Caco-2 (cell line): ENCODE measurements around the gene CCDC134. TPM values are rescaled to one million over a fixed set of nuclear protein-coding genes. Genes with fewer than 3 reads are reported as not detected.

Experiments used
- BruUV-seq: library from RNA; stranded (reverse); fragments of 400-500 nt; replicated peaks from 2 replicates; lab custom pipeline; 2021; lab: Mats Ljungman, UMichigan
- CTCF ChIA-PET: fragments of 300-600 bp; sonication (Branson Sonifier 250); formaldehyde crosslinking; loops from one replicate; lab custom pipeline; 2022; ENCODE audit warnings: antibody characterized with exemption; lab: Charles Lee
- POLR2A ChIA-PET: fragments of 300-600 bp; sonication (Branson Sonifier 250); formaldehyde crosslinking; loops from one replicate; lab custom pipeline; 2022; ENCODE audit warnings: antibody characterized with exemption; lab: Charles Lee
- DNase-seq, 2 experiments: peaks; one replicate each; pipeline versions ENCODE4 v3.0.0 to v3.0.0-alpha.2; 2020 to 2022
- H3K27me3 ChIP-seq: replicated peaks from 2 replicates; pipeline ENCODE4 v1.6.0; 2011; ENCODE audit warnings: low read length; ENCODE audit not compliant: control insufficient read depth, insufficient read depth
- H3K36me3 ChIP-seq: 2 replicates; pipeline ENCODE4 v1.5.1; 2011; ENCODE audit warnings: low read length; ENCODE audit not compliant: control insufficient read depth, insufficient read depth
- H3K4me1 ChIP-seq: fragments of 250-450 bp; sonication (Bioruptor Pico); 2 replicates; pipeline ENCODE4 v1.5.1; 2020; ENCODE audit warnings: mild to moderate bottlenecking
- H3K4me3 ChIP-seq: 2 replicates; pipeline ENCODE4 v1.5.1; 2011; ENCODE audit warnings: low read depth, mild to moderate bottlenecking, control low read depth, low read length
- H3K9me3 ChIP-seq: fragments of 250-450 bp; sonication (Bioruptor Pico); 2 replicates; pipeline ENCODE4 v1.5.1; 2020; ENCODE audit warnings: mild to moderate bottlenecking, moderate library complexity
- H3K27ac Mint-ChIP-seq: one replicate; pipeline ENCODE4 v1.8.0; 2022; ENCODE audit warnings: mixed read lengths; ENCODE audit not compliant: unreplicated experiment
- H3K27me3 Mint-ChIP-seq: one replicate; pipeline ENCODE4 v1.8.0; 2022; ENCODE audit warnings: mixed read lengths; ENCODE audit not compliant: insufficient read depth, unreplicated experiment
- H3K36me3 Mint-ChIP-seq: one replicate; pipeline ENCODE4 v1.8.0; 2022; ENCODE audit warnings: mild to moderate bottlenecking, mixed read lengths; ENCODE audit not compliant: insufficient read depth, unreplicated experiment
- H3K4me1 Mint-ChIP-seq: one replicate; pipeline ENCODE4 v1.8.0; 2022; ENCODE audit warnings: low read depth, mixed read lengths; ENCODE audit not compliant: unreplicated experiment
- H3K4me3 Mint-ChIP-seq: one replicate; pipeline ENCODE4 v1.8.0; 2022; ENCODE audit warnings: mild to moderate bottlenecking, moderate library complexity, mixed read lengths; ENCODE audit not compliant: unreplicated experiment
- H3K9me3 Mint-ChIP-seq: one replicate; pipeline ENCODE4 v1.8.0; 2022; ENCODE audit warnings: mixed read lengths; ENCODE audit not compliant: unreplicated experiment
- intact Hi-C: fragments of 100-400 bp; cut with micrococcal nuclease; formaldehyde crosslinking; loops from one replicate; pipeline ENCODE4 v1.10.0; 2022; ENCODE audit not compliant: unreplicated experiment
- total RNA-seq: library from RNA; stranded (reverse); gene quantifications from 2 replicates; pipeline ENCODE4 v1.2.3, GENCODE V29; 2022
- TF ChIP-seq, protein P1 (sequence below), 2 experiments: fragments of 200-600 bp in 1 of 2; IDR thresholded peaks; 1 replicate in 1 of 2; 2 replicates in 1 of 2; pipeline versions ENCODE4 v1.5.1 to v1.8.0; 2011 to 2022; ENCODE audit warnings: antibody characterized with exemption in 1 of 2, control low read depth in 1 of 2, inconsistent platforms in 1 of 2, low read depth in 1 of 2, low read length in 1 of 2, mild to moderate bottlenecking in 1 of 2, moderate library complexity in 1 of 2; ENCODE audit not compliant: insufficient read depth in 1 of 2, severe bottlenecking in 1 of 2, unreplicated experiment in 1 of 2

CCDC134 gene
- total RNA-seq, 1 experiment from 2014 or later, result 24.8 TPM

DNA sequence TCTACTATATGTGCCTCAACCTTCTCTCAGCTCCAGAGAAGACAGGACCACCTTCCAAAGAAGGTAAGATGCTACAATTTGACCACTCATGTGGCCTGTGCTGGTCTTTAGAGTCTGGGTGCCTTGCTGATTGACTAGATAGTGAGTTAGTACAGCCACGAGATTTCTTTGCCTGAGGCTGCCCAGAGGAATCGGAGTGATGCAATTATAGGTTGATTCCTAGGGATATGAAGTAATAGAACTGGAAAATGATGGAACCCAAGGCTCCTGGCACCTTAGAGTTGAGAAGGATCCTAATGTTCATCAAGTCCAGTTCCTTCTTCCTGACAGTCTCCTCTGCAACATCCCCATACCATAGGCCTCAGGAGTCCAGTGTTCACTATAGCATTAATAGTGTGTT, 46.5 kb upstream of the CCDC134 start:
- CTCF ChIA-PET, result no interaction called here
- POLR2A ChIA-PET, result no interaction called here
- Mint-ChIP-seq H3K4me3 (no peak overlapping the region), H3K36me3 (no peaks in the 10 kb centered on the region), H3K9me3 (no peaks in the 10 kb centered on the region), H3K4me1 (no peaks in the 10 kb centered on the region), H3K27me3 (no peaks in the 10 kb centered on the region), H3K27ac (no peak overlapping the region)
- no peaks in the 10 kb centered on the region for H3K9me3 ChIP-seq
- TF ChIP-seq, protein P1, sequence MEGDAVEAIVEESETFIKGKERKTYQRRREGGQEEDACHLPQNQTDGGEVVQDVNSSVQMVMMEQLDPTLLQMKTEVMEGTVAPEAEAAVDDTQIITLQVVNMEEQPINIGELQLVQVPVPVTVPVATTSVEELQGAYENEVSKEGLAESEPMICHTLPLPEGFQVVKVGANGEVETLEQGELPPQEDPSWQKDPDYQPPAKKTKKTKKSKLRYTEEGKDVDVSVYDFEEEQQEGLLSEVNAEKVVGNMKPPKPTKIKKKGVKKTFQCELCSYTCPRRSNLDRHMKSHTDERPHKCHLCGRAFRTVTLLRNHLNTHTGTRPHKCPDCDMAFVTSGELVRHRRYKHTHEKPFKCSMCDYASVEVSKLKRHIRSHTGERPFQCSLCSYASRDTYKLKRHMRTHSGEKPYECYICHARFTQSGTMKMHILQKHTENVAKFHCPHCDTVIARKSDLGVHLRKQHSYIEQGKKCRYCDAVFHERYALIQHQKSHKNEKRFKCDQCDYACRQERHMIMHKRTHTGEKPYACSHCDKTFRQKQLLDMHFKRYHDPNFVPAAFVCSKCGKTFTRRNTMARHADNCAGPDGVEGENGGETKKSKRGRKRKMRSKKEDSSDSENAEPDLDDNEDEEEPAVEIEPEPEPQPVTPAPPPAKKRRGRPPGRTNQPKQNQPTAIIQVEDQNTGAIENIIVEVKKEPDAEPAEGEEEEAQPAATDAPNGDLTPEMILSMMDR (IDR thresholded peaks at IDR 0.05; ENCODE audit: insufficient read depth in 1 of 2, low read depth in 1 of 2, low read length in 1 of 2, severe bottlenecking in 1 of 2, unreplicated experiment in 1 of 2), result no peak
- intact Hi-C loops, result no loop called here
- no TSS peak for BruUV-seq
- no peaks in the 10 kb centered on the region for H3K27me3 ChIP-seq
- DNase-seq, result no peak
- H3K4me1 ChIP-seq, result no peaks in the 10 kb centered on the region
- H3K4me3 ChIP-seq, result no peak overlapping the region
- H3K36me3 ChIP-seq, result no peaks in the 10 kb centered on the region

DNA sequence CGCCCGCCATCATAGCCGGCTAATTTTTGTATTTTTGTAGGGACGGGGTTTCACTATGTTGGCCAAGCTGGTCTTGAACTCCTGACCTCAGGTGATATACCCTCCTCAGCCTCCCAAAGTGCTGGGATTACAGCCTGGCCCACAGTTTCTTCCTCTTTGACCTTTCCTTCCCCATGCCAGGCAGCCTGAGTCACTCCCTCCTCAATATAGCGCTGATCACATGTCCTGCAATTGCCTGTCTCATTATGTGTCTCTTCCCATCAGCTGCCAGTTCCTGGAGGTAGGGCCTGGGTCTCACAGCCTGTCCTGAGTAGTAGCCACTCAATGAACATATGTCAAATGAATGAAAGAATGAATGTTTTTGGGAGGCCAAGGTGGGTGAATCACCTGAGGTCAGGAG, 43.0 kb upstream of the CCDC134 start:
- Histone ChIP-seq H3K9me3 (no peaks in the 10 kb centered on the region), H3K4me3 (no peak overlapping the region), H3K4me1 (no peaks in the 10 kb centered on the region), H3K27me3 (no peaks in the 10 kb centered on the region), H3K36me3 (no peaks in the 10 kb centered on the region)
- no peak for DNase-seq
- Mint-ChIP-seq H3K27me3 (no peaks in the 10 kb centered on the region), H3K27ac (no peak overlapping the region), H3K36me3 (no peaks in the 10 kb centered on the region), H3K4me1 (no peaks in the 10 kb centered on the region), H3K9me3 (no peaks in the 10 kb centered on the region), H3K4me3 (no peak overlapping the region)
- ChIA-PET CTCF (no interaction called here), POLR2A (interaction anchor here (0.6 kb wide), 1 partner anchor 42 kb away, joined by 4 read pairs; no protein-coding TSS in a partner anchor)
- intact Hi-C loops, result no loop called here
- BruUV-seq, result no TSS peak
- TF ChIP-seq, protein P1 (IDR thresholded peaks at IDR 0.05; ENCODE audit: insufficient read depth in 1 of 2, low read depth in 1 of 2, low read length in 1 of 2, severe bottlenecking in 1 of 2, unreplicated experiment in 1 of 2), result no peak

DNA sequence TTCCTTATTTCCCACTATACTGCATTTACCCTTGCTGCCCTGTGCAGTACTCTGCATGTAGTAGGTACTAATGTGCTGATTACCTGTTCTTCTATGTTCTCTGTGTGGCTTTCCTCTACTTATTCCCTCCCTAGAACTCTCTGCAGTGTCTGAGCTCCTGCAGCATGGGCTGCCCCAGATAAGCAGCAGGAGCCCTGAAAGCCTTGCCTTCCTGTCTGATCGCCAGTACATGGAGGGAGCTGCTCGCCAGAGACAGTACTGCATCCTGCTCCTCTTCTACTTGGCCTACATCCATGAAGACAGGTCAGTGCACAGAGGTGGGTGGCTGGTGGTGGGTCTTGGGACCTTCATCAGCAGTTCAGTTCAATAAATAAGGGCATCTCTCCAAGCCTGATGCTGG, 42.2 kb upstream of the CCDC134 start:
- CTCF ChIA-PET, result no interaction called here
- H3K36me3 Mint-ChIP-seq, result no peaks in the 10 kb centered on the region
- H3K4me3 Mint-ChIP-seq, result no peak overlapping the region
- no peaks in the 10 kb centered on the region for H3K36me3 ChIP-seq
- POLR2A ChIA-PET, result no interaction called here
- BruUV-seq, result no TSS peak
- H3K9me3 Mint-ChIP-seq, result no peaks in the 10 kb centered on the region
- H3K4me1 ChIP-seq, result no peaks in the 10 kb centered on the region
- TF ChIP-seq, protein P1 (IDR thresholded peaks at IDR 0.05; ENCODE audit: insufficient read depth in 1 of 2, low read depth in 1 of 2, low read length in 1 of 2, severe bottlenecking in 1 of 2, unreplicated experiment in 1 of 2), result no peak
- intact Hi-C loops, result no loop called here
- DNase-seq, result no peak
- no peak overlapping the region for H3K27ac Mint-ChIP-seq
- no peaks in the 10 kb centered on the region for H3K4me1 Mint-ChIP-seq
- H3K9me3 ChIP-seq, result no peaks in the 10 kb centered on the region
- no peaks in the 10 kb centered on the region for H3K27me3 Mint-ChIP-seq
- H3K27me3 ChIP-seq, result no peaks in the 10 kb centered on the region
- no peak overlapping the region for H3K4me3 ChIP-seq
